ENCODE results near the gene INTS1.

DNA sequence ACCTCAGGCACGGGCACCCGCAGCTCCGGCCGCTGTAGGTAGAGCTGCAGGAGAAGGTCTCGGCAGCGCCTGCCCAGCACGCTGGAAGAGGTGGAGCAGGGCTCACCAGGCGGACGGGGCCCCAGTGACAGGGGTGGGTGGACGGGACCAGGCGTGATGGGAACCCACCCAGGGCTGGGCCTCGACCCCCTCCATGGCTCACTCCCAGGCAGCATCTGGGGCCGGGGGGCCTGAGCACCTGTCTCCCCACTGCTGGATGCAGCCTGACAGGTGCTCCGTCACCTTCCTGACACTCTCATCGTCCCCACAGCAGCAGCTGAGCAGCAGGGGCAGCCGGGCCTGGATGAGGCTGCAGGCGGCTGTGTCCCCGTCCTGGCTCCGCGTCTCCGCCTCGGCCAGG, 28.2 kb downstream of the INTS1 start:
- TF ChIP-seq CTCF (IDR thresholded peaks at IDR 0.05) (no peak), POLR2A (IDR thresholded peaks at IDR 0.05) (no peak)

All from testis (tissue), 2 donors.